Panc1 (cell line): ENCODE results near the gene SLX1A. TPM values are rescaled to one million over a fixed set of nuclear protein-coding genes. Genes with fewer than 3 reads are reported as not detected.
"Not testable (repeated sequence)": the region's sequence is repeated elsewhere in the genome, so short reads cannot be mapped to it uniquely, and the experiment has no call there.

Experiments used
- ATAC-seq: fragments of 200-7000 bp; cut with Tn5 transposase; 2 replicates; pipeline ENCODE4 v1.9.1; 2020; ENCODE audit warnings: mild to moderate bottlenecking, moderate library complexity
- BruUV-seq: library from RNA; stranded (reverse); fragments of 400-500 nt; replicated peaks from 2 replicates; lab custom pipeline; 2021; lab: Mats Ljungman, UMichigan
- CTCF ChIA-PET: fragments of 300-600 bp; sonication (Branson Sonifier 250); formaldehyde crosslinking; loops from one replicate; lab custom pipeline; 2022; ENCODE audit warnings: antibody characterized with exemption; lab: Charles Lee
- POLR2A ChIA-PET: fragments of 300-600 bp; sonication (Branson Sonifier 250); formaldehyde crosslinking; loops from one replicate; lab custom pipeline; 2022; ENCODE audit warnings: antibody characterized with exemption; lab: Charles Lee
- DNase-seq: peaks from one replicate; pipeline ENCODE4 v3.0.0-alpha.2; 2010; ENCODE audit warnings: low read depth, low spot score
- H3K27ac ChIP-seq: 2 replicates; pipeline ENCODE4 v1.5.1; 2011; ENCODE audit warnings: mild to moderate bottlenecking, low read length, inconsistent platforms
- H3K27me3 ChIP-seq: fragments of 200-500 bp; sonication (Bioruptor generic); 2 replicates; pipeline ENCODE4 v1.6.0; 2014; ENCODE audit warnings: low read length, inconsistent platforms; ENCODE audit not compliant: control insufficient read depth, insufficient read depth
- H3K36me3 ChIP-seq: fragments of 200-500 bp; sonication (Bioruptor generic); 2 replicates; pipeline ENCODE4 v1.5.1; 2014; ENCODE audit warnings: inconsistent platforms, mild to moderate bottlenecking, low read length, moderate library complexity; ENCODE audit not compliant: control insufficient read depth, insufficient read depth
- H3K4me1 ChIP-seq: 2 replicates; pipeline ENCODE4 v1.5.1; 2011; ENCODE audit warnings: inconsistent platforms, mild to moderate bottlenecking, low read length, moderate library complexity; ENCODE audit not compliant: control insufficient read depth, insufficient read depth
- H3K4me3 ChIP-seq, 2 experiments: 2 replicates each; pipeline ENCODE4 v1.5.1; 2011 to 2012; ENCODE audit warnings: low read depth in 2 of 2, low read length in 2 of 2, mild to moderate bottlenecking in 2 of 2, inconsistent platforms in 1 of 2, moderate library complexity in 1 of 2
- H3K9me3 ChIP-seq: fragments of 200-500 bp; sonication (Bioruptor generic); 2 replicates; pipeline ENCODE4 v1.5.1; 2014; ENCODE audit warnings: low read depth, mild to moderate bottlenecking, inconsistent platforms, low read length, moderate library complexity; ENCODE audit not compliant: control insufficient read depth, insufficient read depth
- in situ Hi-C: cut with HindIII; loops from 2 replicates; pipeline ENCODE4 v1.10.0; 2016; ENCODE audit warnings: low sequenced_read_pairs, low pct_unique_long_range_greater_than_20kb
- intact Hi-C: fragments of 100-400 bp; cut with micrococcal nuclease; formaldehyde crosslinking; loops from one replicate; pipeline ENCODE4 v1.10.0; 2022; ENCODE audit not compliant: unreplicated experiment
- total RNA-seq: library from RNA; stranded (reverse); gene quantifications from one replicate; pipeline ENCODE4 v1.2.1, GENCODE V29; 2021; ENCODE audit not compliant: unreplicated experiment

The SLX1A gene
- total RNA-seq, 1 experiment from 2014 or later: 18.5 TPM

DNA sequence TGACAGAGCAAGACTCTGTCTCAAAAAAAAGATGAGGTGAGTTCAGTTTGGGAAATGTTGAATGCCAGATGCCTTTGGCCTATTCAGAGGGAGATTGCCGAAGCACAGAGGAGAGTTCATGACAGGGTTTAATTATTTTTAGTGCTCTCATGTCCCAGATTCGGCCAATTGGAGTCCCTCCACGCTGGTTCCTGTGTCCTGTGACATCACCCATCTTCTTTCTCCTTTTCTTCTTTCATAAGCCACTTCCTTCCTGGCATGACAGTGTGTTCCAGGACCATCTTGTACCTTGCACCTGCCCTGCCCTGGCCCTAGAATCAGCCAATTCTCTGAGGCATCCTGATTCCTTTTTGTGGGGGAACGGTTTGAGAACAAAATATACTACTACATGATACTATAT, 17.7 kb downstream of the SLX1A start:
- BruUV-seq, POLR2A ChIA-PET, in situ Hi-C loops, H3K27me3 ChIP-seq, ATAC-seq, DNase-seq, H3K9me3 ChIP-seq, H3K4me1 ChIP-seq, H3K4me3 ChIP-seq, H3K36me3 ChIP-seq, H3K27ac ChIP-seq, intact Hi-C loops, CTCF ChIA-PET: not testable (repeated sequence)

DNA sequence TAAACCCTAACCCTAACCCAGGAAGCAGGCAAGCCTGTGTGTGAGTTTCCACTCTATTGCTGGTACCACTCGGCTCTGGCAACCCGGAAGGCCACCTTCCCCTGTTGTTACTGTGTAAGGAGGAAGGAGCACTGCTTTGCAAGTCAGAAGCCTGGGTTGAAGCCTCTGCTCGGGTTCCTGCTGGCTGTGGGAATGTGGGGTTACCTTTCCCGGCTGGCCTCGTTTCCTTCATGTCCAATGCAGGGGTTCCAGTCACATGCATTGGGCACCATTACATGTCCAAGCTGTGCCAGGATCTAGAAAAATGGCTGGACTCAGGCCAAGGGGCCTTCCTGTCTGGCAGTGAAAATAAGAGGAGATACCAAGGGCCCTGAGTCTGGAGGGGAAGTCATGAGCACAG, 23.4 kb downstream of the SLX1A start:
- H3K36me3 ChIP-seq, H3K27ac ChIP-seq, DNase-seq, intact Hi-C loops, BruUV-seq, H3K27me3 ChIP-seq, H3K4me1 ChIP-seq, H3K9me3 ChIP-seq, in situ Hi-C loops, H3K4me3 ChIP-seq, POLR2A ChIA-PET, CTCF ChIA-PET, ATAC-seq: not testable (repeated sequence)

Other genes starting within 250 kb of the SLX1A start
- gene TMEM219, start 231.8 kb upstream of the SLX1A start, total RNA-seq: 161 TPM
- gene TAOK2, start 220.0 kb upstream of the SLX1A start, total RNA-seq: 99.4 TPM
- 25.3 TPM for gene HIRIP3, start 198.3 kb upstream of the SLX1A start, total RNA-seq
- gene INO80E, start 197.6 kb upstream of the SLX1A start, total RNA-seq: 104 TPM
- gene DOC2A, start 182.8 kb upstream of the SLX1A start, total RNA-seq: 3.2 TPM
- not detected for gene C16orf92, start 170.7 kb upstream of the SLX1A start, total RNA-seq
- gene TLCD3B, start 162.6 kb upstream of the SLX1A start, total RNA-seq: 3.5 TPM
- 2,516 TPM for gene ALDOA, start 128.1 kb upstream of the SLX1A start, total RNA-seq
- gene PPP4C, start 117.9 kb upstream of the SLX1A start, total RNA-seq: 186 TPM
- gene TBX6, start 102.0 kb upstream of the SLX1A start, total RNA-seq: 0.46 TPM
- gene YPEL3, start 97.7 kb upstream of the SLX1A start, total RNA-seq: 0.69 TPM
- gene GDPD3, start 80.3 kb upstream of the SLX1A start, total RNA-seq: 2.5 TPM
- 47.1 TPM for gene MAPK3, start 70.7 kb upstream of the SLX1A start, total RNA-seq
- 3.7 TPM for gene CORO1A, start 10.3 kb upstream of the SLX1A start, total RNA-seq
- 178 TPM for gene BOLA2B, start 209 bp upstream of the SLX1A start, total RNA-seq
- gene SULT1A3, start 5.4 kb downstream of the SLX1A start, total RNA-seq: 16.8 TPM
- 19.8 TPM for gene NPIPB13, start 54.6 kb downstream of the SLX1A start, total RNA-seq
- gene CD2BP2, start 161.4 kb downstream of the SLX1A start, total RNA-seq: 90.7 TPM
- 52.6 TPM for gene TBC1D10B, start 176.6 kb downstream of the SLX1A start, total RNA-seq
- not detected for gene MYL11, start 180.9 kb downstream of the SLX1A start, total RNA-seq
- 1.7 TPM for gene SEPTIN1, start 188.7 kb downstream of the SLX1A start, total RNA-seq
- gene ZNF48, start 201.5 kb downstream of the SLX1A start, total RNA-seq: 16.6 TPM
- 14.4 TPM for gene ZNF771, start 213.7 kb downstream of the SLX1A start, total RNA-seq
- 120 TPM for gene DCTPP1, start 236.2 kb downstream of the SLX1A start, total RNA-seq